GM23248 (cell line): Measurements from ENCODE around the gene MEIKIN. TPM values are rescaled to one million over a fixed set of nuclear protein-coding genes. Genes with fewer than 3 reads are reported as not detected.

Experiments used
- DNase-seq: peaks from one replicate; pipeline ENCODE4 v3.0.0-alpha.2; 2015
- H2AFZ ChIP-seq: fragments of 200-600 bp; sonication (generic); 2 replicates; pipeline ENCODE4 v1.6.1; 2016; ENCODE audit warnings: antibody characterized with exemption
- H3F3A ChIP-seq: fragments of 200-600 bp; sonication (generic); 2 replicates; pipeline ENCODE4 v1.6.1; 2016; ENCODE audit warnings: mild to moderate bottlenecking, antibody characterized with exemption, mixed run types; ENCODE audit not compliant: insufficient read depth
- H3K27ac ChIP-seq: fragments of 200-600 bp; sonication (generic); 2 replicates; pipeline ENCODE4 v1.5.1; 2016; ENCODE audit warnings: mild to moderate bottlenecking
- H3K27me3 ChIP-seq: fragments of 200-600 bp; sonication (generic); replicated peaks from 2 replicates; pipeline ENCODE4 v1.6.1; 2016; ENCODE audit warnings: mild to moderate bottlenecking; ENCODE audit not compliant: insufficient read depth
- H3K36me3 ChIP-seq: fragments of 200-600 bp; sonication (generic); 2 replicates; pipeline ENCODE4 v1.6.1; 2016; ENCODE audit warnings: low read depth, mild to moderate bottlenecking
- H3K4me1 ChIP-seq: fragments of 200-600 bp; sonication (generic); 2 replicates; pipeline ENCODE4 v1.6.1; 2016; ENCODE audit warnings: mild to moderate bottlenecking; ENCODE audit not compliant: insufficient read depth
- H3K4me2 ChIP-seq: fragments of 200-600 bp; sonication (generic); one replicate; pipeline ENCODE4 v1.6.1; 2016; ENCODE audit warnings: mild to moderate bottlenecking; ENCODE audit not compliant: unreplicated experiment
- H3K4me3 ChIP-seq: fragments of 200-600 bp; sonication (generic); 2 replicates; pipeline ENCODE4 v1.5.1; 2016; ENCODE audit warnings: mild to moderate bottlenecking
- H3K79me2 ChIP-seq: fragments of 200-600 bp; sonication (generic); 2 replicates; pipeline ENCODE4 v1.6.1; 2016; ENCODE audit warnings: mild to moderate bottlenecking; ENCODE audit not compliant: insufficient read depth
- H3K9ac ChIP-seq: fragments of 200-600 bp; sonication (generic); 2 replicates; pipeline ENCODE4 v1.6.1; 2016; ENCODE audit warnings: mild to moderate bottlenecking
- H3K9me2 ChIP-seq: fragments of 200-600 bp; sonication (generic); 2 replicates; pipeline ENCODE4 v1.6.1; 2016; ENCODE audit warnings: mixed run types, mild to moderate bottlenecking, moderate library complexity; ENCODE audit not compliant: insufficient read depth
- H3K9me3 ChIP-seq: fragments of 200-600 bp; sonication (generic); one replicate; pipeline ENCODE4 v1.6.1; 2017; ENCODE audit warnings: low read depth
- H4K20me1 ChIP-seq: fragments of 200-600 bp; sonication (generic); 2 replicates; pipeline ENCODE4 v1.6.0; 2016; ENCODE audit not compliant: insufficient read depth
- EZH2 ChIP-seq: fragments of 200-600 bp; sonication (generic); IDR thresholded peaks from 2 replicates; pipeline ENCODE4 v1.6.1; 2018; ENCODE audit warnings: antibody characterized with exemption, mild to moderate bottlenecking; ENCODE audit not compliant: insufficient read depth, poor library complexity, severe bottlenecking
- EZH2phosphoT487 ChIP-seq: fragments of 200-600 bp; sonication (generic); IDR thresholded peaks from 2 replicates; pipeline ENCODE4 v1.6.1; 2018; ENCODE audit warnings: antibody characterized with exemption, moderate library complexity, mild to moderate bottlenecking, low read depth; ENCODE audit not compliant: insufficient read depth
- WGBS, 2 experiments: methylation state at CpG; one replicate each; pipeline ENCODE4 v1.1.6; 2015 to 2017; ENCODE audit warnings: low lambda C conversion rate in 2 of 2, low coverage in 1 of 2; ENCODE audit errors: missing lambda C conversion rate in 2 of 2; 5-methylcytosine and 5-hydroxymethylcytosine counted together
- in situ Hi-C: fragments of 300-500 bp; cut with MboI; formaldehyde crosslinking; loops from 2 replicates; pipeline ENCODE4 v1.15.0; 2020
- polyA plus RNA-seq: library from polyadenylated mRNA; unstranded; fragments of >200 nt; fragmentation: Nextera tagmentation; extraction: Ambion mirVana; gene quantifications from 2 replicates; pipeline ENCODE4 v1.2.1, GENCODE V29; 2016
- total RNA-seq: library from RNA; depleted of rRNA; stranded (reverse); fragments of >200 nt; shearing (Covaris generic); gene quantifications from 2 replicates; pipeline ENCODE4 v1.2.3, GENCODE V29; 2014

MEIKIN gene
- total and polyA plus RNA-seq, 2 experiments from 2014 or later = not detected

GRCh38 chr5:131795879-131796792, 149.3 kb downstream of the MEIKIN start:
- H3K36me3 ChIP-seq = no peaks in the 10 kb centered on the region
- H3K9ac ChIP-seq = peak overlapping the region; percentile 100
- H4K20me1 ChIP-seq = peaks cover 9% of the 10 kb centered on the region
- peak; percentile 91 for DNase-seq
- H3K79me2 ChIP-seq = peaks cover 57% of the 10 kb centered on the region
- H3K9me2 ChIP-seq = no peaks in the 10 kb centered on the region
- H3K27me3 ChIP-seq = no peaks in the 10 kb centered on the region
- TF ChIP-seq EZH2phosphoT487 (no peak), EZH2 (no peak)
- peak overlapping the region; percentile 99 for H3K27ac ChIP-seq
- peak overlapping the region; percentile 65 for H2AFZ ChIP-seq
- WGBS, 2 experiments = 0 to 1% methylated on average over 34 to 47 of the region's 56 CpGs
- H3F3A ChIP-seq = no peaks in the 10 kb centered on the region
- peak overlapping the region; percentile 85 for H3K4me3 ChIP-seq
- H3K9me3 ChIP-seq = no peaks in the 10 kb centered on the region
- peaks cover 18% of the 10 kb centered on the region for H3K4me1 ChIP-seq
- in situ Hi-C loops = no loop called here
- peak overlapping the region; percentile 90 for H3K4me2 ChIP-seq

- Histone ChIP-seq H3K27me3 (no peaks in the 10 kb centered on the region), H3K9ac (peak overlapping the region; percentile 100), H3K9me3 (no peaks in the 10 kb centered on the region), H2AFZ (no peak overlapping the region), H3K79me2 (peaks cover 66% of the 10 kb centered on the region), H3K4me1 (peaks cover 18% of the 10 kb centered on the region), H3K4me2 (peak overlapping the region; percentile 90), H3F3A (no peaks in the 10 kb centered on the region), H3K36me3 (no peaks in the 10 kb centered on the region), H4K20me1 (peaks cover 9% of the 10 kb centered on the region), H3K27ac (0 out of 2 replicates have a peak overlapping the region, but pooled peaks have one; percentile 99), H3K9me2 (no peaks in the 10 kb centered on the region), H3K4me3 (peak overlapping the region; percentile 85)
- TF ChIP-seq EZH2 (no peak), EZH2phosphoT487 (no peak)
- in situ Hi-C loops = no loop called here
- peak; percentile 23 for DNase-seq
- 48 to 56% methylated on average over 6 of the region's 6 CpGs for WGBS, 2 experiments
Measured at GRCh38 chr5:131795228-131795627, 150.2 kb downstream of the MEIKIN start.

GRCh38 chr5:131794586-131794985, 150.9 kb downstream of the MEIKIN start:
- TF ChIP-seq EZH2 (no peak), EZH2phosphoT487 (no peak)
- DNase-seq = no peak
- in situ Hi-C loops = no loop called here
- Histone ChIP-seq H3F3A (no peaks in the 10 kb centered on the region), H3K4me2 (peak overlapping the region; percentile 90), H3K9me3 (no peaks in the 10 kb centered on the region), H3K27me3 (no peaks in the 10 kb centered on the region), H3K9me2 (no peaks in the 10 kb centered on the region), H3K79me2 (peaks cover 72% of the 10 kb centered on the region), H3K36me3 (no peaks in the 10 kb centered on the region), H3K4me1 (peaks cover 18% of the 10 kb centered on the region), H4K20me1 (peaks cover 12% of the 10 kb centered on the region), H2AFZ (no peak overlapping the region), H3K9ac (peak overlapping the region; percentile 100; the same call in 1 of the 2 replicates), H3K27ac (no peak overlapping the region), H3K4me3 (peak overlapping the region; percentile 85)
- WGBS, 2 experiments = 74 to 76% methylated on average over 4 of the region's 4 CpGs

DNA sequence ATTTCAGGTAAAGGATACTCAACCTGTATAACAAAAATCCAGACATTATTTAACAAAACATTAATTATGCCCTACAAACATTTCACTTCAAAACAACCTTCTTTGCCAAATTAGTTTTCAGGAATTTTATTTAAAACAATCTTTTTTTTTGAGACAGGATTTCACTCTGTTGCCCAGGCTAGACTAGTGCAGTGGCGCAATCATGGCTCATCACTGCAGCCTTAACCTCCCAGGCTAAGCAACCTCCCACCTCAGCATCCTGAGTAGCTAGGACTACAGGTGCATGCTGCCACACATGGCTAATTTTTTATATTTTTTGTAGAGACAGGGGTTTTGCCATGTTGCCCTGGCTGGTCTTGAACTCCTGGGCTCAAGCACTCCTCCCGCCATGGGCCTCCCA, 152.6 kb downstream of the MEIKIN start:
- Histone ChIP-seq H3F3A (no peaks in the 10 kb centered on the region), H2AFZ (no peak overlapping the region), H3K9me3 (no peaks in the 10 kb centered on the region), H3K9ac (no peak overlapping the region), H3K27ac (no peak overlapping the region), H3K9me2 (no peaks in the 10 kb centered on the region), H3K36me3 (no peaks in the 10 kb centered on the region), H3K4me3 (no peak overlapping the region), H3K27me3 (no peaks in the 10 kb centered on the region), H3K79me2 (peaks cover 89% of the 10 kb centered on the region), H4K20me1 (peaks cover 15% of the 10 kb centered on the region), H3K4me2 (no peak overlapping the region), H3K4me1 (peaks cover 16% of the 10 kb centered on the region)
- in situ Hi-C loops = no loop called here
- TF ChIP-seq EZH2 (no peak), EZH2phosphoT487 (no peak)
- DNase-seq = peak; percentile 33
- 96 to 97% methylated on average over 2 of the region's 2 CpGs for WGBS, 2 experiments
